Cardiac fibroblast (primary cell): ENCODE data around the gene DHRS7B.
"Not testable (repeated sequence)": the region's sequence is repeated elsewhere in the genome, so short reads cannot be mapped to it uniquely, and the experiment has no call there.

ENCODE experiments used
- DNase-seq, 2 donors: peaks; one replicate each; pipeline versions ENCODE4 v3.0.0 to v3.0.0-alpha.2; 2010; ENCODE audit warnings: low read depth in 2 of 2
- H3K4me3 ChIP-seq, 2 donors: replicated peaks in 1 of 2; 1 replicate in 1 of 2; 2 replicates in 1 of 2; pipeline ENCODE4 v1.5.1; 2011; ENCODE audit warnings: low read depth in 2 of 2, low read length in 2 of 2, mild to moderate bottlenecking in 2 of 2, moderate library complexity in 1 of 2
- TF ChIP-seq, protein P1 (sequence below): IDR thresholded peaks from one replicate; pipeline ENCODE4 v1.5.1; 2011; ENCODE audit warnings: low read depth, mild to moderate bottlenecking, low read length, inconsistent platforms

DHRS7B gene

DNA sequence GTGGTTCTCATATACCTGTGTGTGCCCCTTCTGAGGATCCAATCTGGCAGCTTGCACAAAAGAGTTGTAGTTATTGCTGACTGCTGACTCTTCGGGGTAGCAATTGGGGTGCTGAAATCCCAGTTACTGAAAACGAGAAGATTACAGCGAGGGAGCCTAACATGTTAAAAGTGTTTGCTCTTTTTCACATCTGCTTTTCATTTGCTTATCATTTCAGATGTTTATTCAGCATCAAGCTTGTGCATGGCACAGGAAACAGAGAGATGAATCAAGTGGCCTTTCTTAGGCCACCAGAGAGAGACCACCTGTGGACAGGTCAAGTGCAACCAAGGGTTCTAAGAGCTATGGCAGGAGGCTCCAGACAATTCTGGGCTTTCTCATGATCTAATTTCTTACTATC is 16.9 kb downstream of the DHRS7B start:
- no peak for DNase-seq
- TF ChIP-seq, protein P1, sequence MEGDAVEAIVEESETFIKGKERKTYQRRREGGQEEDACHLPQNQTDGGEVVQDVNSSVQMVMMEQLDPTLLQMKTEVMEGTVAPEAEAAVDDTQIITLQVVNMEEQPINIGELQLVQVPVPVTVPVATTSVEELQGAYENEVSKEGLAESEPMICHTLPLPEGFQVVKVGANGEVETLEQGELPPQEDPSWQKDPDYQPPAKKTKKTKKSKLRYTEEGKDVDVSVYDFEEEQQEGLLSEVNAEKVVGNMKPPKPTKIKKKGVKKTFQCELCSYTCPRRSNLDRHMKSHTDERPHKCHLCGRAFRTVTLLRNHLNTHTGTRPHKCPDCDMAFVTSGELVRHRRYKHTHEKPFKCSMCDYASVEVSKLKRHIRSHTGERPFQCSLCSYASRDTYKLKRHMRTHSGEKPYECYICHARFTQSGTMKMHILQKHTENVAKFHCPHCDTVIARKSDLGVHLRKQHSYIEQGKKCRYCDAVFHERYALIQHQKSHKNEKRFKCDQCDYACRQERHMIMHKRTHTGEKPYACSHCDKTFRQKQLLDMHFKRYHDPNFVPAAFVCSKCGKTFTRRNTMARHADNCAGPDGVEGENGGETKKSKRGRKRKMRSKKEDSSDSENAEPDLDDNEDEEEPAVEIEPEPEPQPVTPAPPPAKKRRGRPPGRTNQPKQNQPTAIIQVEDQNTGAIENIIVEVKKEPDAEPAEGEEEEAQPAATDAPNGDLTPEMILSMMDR, result no peak

DNA sequence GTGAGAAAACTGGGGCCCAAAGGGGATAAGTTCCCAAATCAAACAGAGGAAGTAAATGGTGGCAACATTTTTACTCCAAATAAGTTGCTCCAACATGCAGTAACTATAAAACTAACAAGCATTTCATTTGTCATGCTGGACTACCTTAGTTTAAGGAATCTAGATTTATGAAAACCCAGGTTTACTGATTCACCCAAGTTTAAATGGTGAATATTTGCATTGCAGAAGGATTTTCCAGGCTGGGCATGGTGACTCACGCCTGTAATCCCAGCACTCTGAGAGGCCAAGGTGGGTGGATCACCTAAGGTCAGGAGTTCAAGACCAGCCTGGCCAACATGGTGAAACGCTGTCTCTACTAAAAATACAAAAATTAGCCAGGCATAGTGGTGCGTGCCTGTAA is 17.5 kb downstream of the DHRS7B start:
- not testable (repeated sequence) for H3K4me3 ChIP-seq, DNase-seq

More for the DNA sequence above, 16.9 kb downstream of the DHRS7B start:
- no peak overlapping the region for H3K4me3 ChIP-seq

DNA sequence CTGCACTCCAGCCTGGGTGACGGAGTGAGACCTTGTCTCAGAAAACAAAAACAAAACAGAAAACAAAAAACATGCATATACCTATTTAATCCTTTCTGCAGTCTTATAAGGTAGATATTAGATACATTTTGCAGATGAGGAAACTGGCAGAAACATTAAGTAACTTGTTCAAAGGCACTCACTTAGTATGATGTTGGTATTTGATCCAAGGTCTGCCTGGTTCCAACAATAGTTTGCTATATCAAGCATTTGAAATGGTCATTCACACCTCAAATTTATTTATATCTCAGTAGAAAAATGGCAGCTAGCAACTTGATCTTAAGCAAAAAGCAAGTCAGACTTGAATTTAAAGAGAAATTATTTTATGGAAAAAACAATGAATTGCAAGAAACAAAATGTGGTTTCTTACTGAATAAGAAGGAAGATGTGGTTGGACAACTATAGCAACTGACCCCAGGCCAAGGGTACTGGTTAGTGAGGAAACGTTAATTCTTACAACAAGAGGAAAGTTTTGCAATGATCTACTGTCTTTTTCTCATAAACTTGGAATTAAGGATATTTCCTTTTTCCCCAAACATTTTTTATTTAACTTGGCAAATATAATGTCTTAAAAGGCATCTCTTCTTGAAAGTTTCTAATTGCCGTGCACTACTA is 19.7 kb downstream of the DHRS7B start:
- TF ChIP-seq, protein P1, result no peak
- H3K4me3 ChIP-seq, result no peak overlapping the region
- DNase-seq, result no peak

DNA sequence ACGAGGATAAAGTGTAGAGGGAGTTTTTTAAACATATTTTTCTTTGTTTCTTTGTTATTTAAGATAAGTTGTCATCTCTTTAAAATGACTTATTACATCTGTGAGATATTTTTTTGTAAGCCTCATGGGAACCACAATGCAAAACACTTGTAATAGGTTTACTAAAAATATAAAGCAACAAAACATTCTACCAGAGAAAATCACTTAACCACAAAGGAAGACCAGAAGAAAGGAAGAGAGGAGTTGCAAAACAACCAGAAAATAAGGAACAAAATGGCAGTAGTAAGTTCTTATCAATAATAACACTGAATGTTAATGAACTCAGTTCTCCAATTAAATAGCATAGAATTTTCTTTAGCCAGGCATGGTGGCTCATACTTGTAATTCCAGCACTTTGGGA is 22.9 kb downstream of the DHRS7B start:
- H3K4me3 ChIP-seq, result no peak overlapping the region
- TF ChIP-seq, protein P1, result no peak
- no peak for DNase-seq

DNA sequence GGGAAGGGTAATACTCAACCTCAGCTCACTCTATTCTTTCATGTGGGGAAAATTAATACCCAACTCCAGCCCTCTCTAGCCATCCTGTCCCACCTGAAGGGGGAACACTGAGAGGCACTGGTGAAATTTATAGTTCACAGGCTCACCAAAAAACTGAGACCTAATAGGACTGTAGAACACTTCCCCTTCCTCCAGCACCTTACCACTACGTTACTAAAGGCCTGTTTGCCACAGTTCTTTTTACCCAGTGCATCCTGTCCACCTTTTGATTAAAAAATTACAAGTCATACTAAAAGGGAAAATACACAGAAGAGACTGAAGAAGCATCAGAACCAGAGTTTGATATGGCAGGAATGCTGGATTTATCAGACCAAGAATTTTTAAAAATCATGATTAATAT is 26.0 kb downstream of the DHRS7B start:
- no peak overlapping the region for H3K4me3 ChIP-seq
- TF ChIP-seq, protein P1, result no peak
- DNase-seq, result no peak

DNA sequence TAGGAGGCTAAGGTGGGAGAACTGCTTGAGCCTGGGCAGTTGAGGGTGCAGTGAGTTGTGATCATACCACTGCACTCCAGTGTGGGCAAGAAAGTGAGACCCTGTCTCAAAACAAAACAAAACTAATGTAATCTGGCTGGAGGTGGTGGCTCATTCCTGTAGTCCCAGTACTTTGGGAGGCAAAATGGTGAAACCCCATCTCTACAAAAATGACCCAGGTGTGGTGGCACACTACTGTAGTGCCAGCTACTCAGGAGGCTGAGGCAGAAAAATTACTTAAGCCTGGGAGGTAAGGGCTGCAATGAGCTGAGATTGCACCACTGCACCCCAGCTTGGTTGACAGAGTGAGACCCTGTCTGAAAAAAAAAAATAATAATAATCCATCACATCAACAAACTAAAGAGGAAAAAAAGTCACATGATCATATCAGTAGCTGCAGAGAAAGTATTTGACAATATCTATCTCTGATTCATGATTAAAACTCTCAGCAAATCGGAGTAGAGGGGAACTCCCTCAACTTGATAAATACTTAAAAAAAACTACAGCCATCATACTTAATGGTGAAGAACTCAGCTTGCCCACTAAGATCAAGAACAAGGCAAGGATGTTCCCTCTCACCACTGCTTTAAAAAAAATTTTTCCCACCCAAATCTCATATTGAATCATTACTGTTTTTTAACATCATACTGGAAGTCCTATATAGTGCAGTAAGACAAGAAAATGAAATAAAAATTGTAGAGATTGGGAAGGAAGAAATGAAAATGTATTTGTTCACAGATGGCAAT is 31.0 kb downstream of the DHRS7B start:
- TF ChIP-seq, protein P1, result no peak
- no peak overlapping the region for H3K4me3 ChIP-seq
- no peak for DNase-seq

DNA sequence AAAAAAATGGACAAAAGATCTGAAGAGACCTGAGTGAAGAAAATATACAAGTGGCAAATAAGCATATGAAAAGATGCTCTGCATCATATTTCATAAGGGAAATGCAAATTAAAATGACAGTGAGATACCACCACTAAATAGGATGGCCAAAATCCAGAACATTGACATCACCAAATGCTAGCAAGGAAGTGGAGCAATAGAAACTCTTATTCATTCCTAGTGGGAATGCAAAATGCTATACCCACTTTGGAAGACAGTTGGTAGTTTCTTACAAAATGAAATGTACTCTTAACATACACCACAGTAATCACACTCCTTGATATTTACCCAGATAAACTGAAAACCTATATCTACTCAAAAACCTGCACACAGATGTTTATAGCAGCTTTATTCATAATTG is 33.6 kb downstream of the DHRS7B start:
- TF ChIP-seq, protein P1, result no peak
- no peak overlapping the region for H3K4me3 ChIP-seq
- DNase-seq, result no peak
